GM23338 (cell line): Measurements from ENCODE around the gene ETV2. TPM values are rescaled to one million over a fixed set of nuclear protein-coding genes. Genes with fewer than 3 reads are reported as not detected.

Experiments
- ATAC-seq: fragments of 200-7000 bp; cut with Tn5 transposase; 3 replicates; pipeline ENCODE4 v1.9.1; 2020
- DNase-seq: peaks from one replicate; pipeline ENCODE4 v3.0.0-alpha.2; 2015; ENCODE audit warnings: low spot score
- H2AFZ ChIP-seq: fragments of 200-600 bp; sonication (generic); 2 replicates; pipeline ENCODE4 v1.8.0; 2016; ENCODE audit warnings: antibody characterized with exemption, mild to moderate bottlenecking, moderate library complexity
- H3F3A ChIP-seq: fragments of 200-600 bp; sonication (generic); replicated peaks from 2 replicates; pipeline ENCODE4 v1.8.0; 2017; ENCODE audit warnings: antibody characterized with exemption, mixed run types, low read depth
- H3K27ac ChIP-seq: fragments of 200-600 bp; sonication (generic); 2 replicates; pipeline ENCODE4 v1.6.1; 2016; ENCODE audit warnings: low read depth
- H3K27me3 ChIP-seq: fragments of 200-600 bp; sonication (generic); 2 replicates; pipeline ENCODE4 v1.8.0; 2016; ENCODE audit warnings: mild to moderate bottlenecking, mixed run types, moderate library complexity; ENCODE audit not compliant: insufficient read depth
- H3K36me3 ChIP-seq: fragments of 200-600 bp; sonication (generic); 2 replicates; pipeline ENCODE4 v1.8.0; 2016; ENCODE audit warnings: mild to moderate bottlenecking; ENCODE audit not compliant: insufficient read depth
- H3K4me1 ChIP-seq: fragments of 200-600 bp; sonication (generic); 2 replicates; pipeline ENCODE4 v1.8.0; 2016; ENCODE audit warnings: mild to moderate bottlenecking, moderate library complexity; ENCODE audit not compliant: insufficient read depth
- H3K4me2 ChIP-seq: fragments of 200-600 bp; sonication (generic); 2 replicates; pipeline ENCODE4 v1.7.1; 2017; ENCODE audit warnings: mixed run types
- H3K4me3 ChIP-seq: fragments of 200-600 bp; sonication (generic); 2 replicates; pipeline ENCODE4 v1.6.1; 2016; ENCODE audit warnings: mixed run types
- H3K79me2 ChIP-seq: fragments of 200-600 bp; sonication (generic); replicated peaks from 2 replicates; pipeline ENCODE4 v1.8.0; 2017; ENCODE audit warnings: mild to moderate bottlenecking; ENCODE audit not compliant: insufficient read depth
- H3K9me2 ChIP-seq: fragments of 200-600 bp; sonication (generic); 2 replicates; pipeline ENCODE4 v1.8.0; 2017; ENCODE audit not compliant: insufficient read depth
- H4K20me1 ChIP-seq: fragments of 200-600 bp; sonication (generic); replicated peaks from 2 replicates; pipeline ENCODE4 v1.8.0; 2017; ENCODE audit warnings: mild to moderate bottlenecking; ENCODE audit not compliant: insufficient read depth
- H3K27ac Mint-ChIP-seq: 2 replicates; pipeline ENCODE4 v1.8.0; 2020; ENCODE audit warnings: inconsistent platforms, mild to moderate bottlenecking, moderate library complexity, mixed read lengths
- H3K27me3 Mint-ChIP-seq: 3 replicates; pipeline ENCODE4 v1.8.0; 2022; ENCODE audit warnings: low read depth, mild to moderate bottlenecking, moderate library complexity, mixed read lengths, inconsistent platforms; ENCODE audit not compliant: insufficient read depth, poor library complexity
- H3K36me3 Mint-ChIP-seq: 3 replicates; pipeline ENCODE4 v1.8.0; 2021; ENCODE audit warnings: low read depth, mild to moderate bottlenecking, inconsistent platforms, moderate library complexity, mixed read lengths
- H3K4me1 Mint-ChIP-seq: 3 replicates; pipeline ENCODE4 v1.8.0; 2020; ENCODE audit warnings: mild to moderate bottlenecking, inconsistent platforms, mixed read lengths
- H3K4me3 Mint-ChIP-seq: 3 replicates; pipeline ENCODE4 v1.8.0; 2021; ENCODE audit warnings: moderate library complexity, mild to moderate bottlenecking, inconsistent platforms, mixed read lengths
- H3K9me3 Mint-ChIP-seq: 3 replicates; pipeline ENCODE4 v1.8.0; 2020; ENCODE audit warnings: moderate library complexity, mild to moderate bottlenecking, inconsistent platforms, mixed read lengths
- CREB1 ChIP-seq: fragments of 250-450 bp; sonication (Bioruptor Pico); IDR thresholded peaks from 2 replicates; pipeline ENCODE4 v1.5.0; 2020; ENCODE audit warnings: low read depth, mild to moderate bottlenecking, moderate library complexity
- CTCF ChIP-seq, 2 experiments: fragments of 200-600 bp in 1 of 2; sonication (generic) in 1 of 2; conservative IDR thresholded peaks; 2 replicates each; pipeline versions ENCODE4 v1.5.1 to v1.6.1; 2016 to 2017; ENCODE audit warnings: antibody characterized with exemption in 2 of 2, low read depth in 2 of 2, mild to moderate bottlenecking in 2 of 2, moderate library complexity in 1 of 2
- EZH2 ChIP-seq: fragments of 200-600 bp; sonication (generic); IDR thresholded peaks from one replicate; pipeline ENCODE4 v1.8.0; 2017; ENCODE audit warnings: antibody characterized with exemption, mild to moderate bottlenecking, low read depth; ENCODE audit not compliant: unreplicated experiment
- EZH2phosphoT487 ChIP-seq: fragments of 200-600 bp; sonication (generic); IDR thresholded peaks from one replicate; pipeline ENCODE4 v1.8.1; 2018; ENCODE audit warnings: antibody characterized with exemption; ENCODE audit not compliant: unreplicated experiment
- POLR2AphosphoS5 ChIP-seq: IDR thresholded peaks from 2 replicates; pipeline ENCODE4 v1.6.1; 2016; ENCODE audit warnings: antibody characterized with exemption, low read depth
- ZNF114 ChIP-seq: fragments of 250-450 bp; sonication (Bioruptor Pico); IDR thresholded peaks from 2 replicates; pipeline ENCODE4 v1.5.0; 2020; ENCODE audit warnings: mild to moderate bottlenecking, moderate library complexity
- polyA plus RNA-seq: library from polyadenylated mRNA; unstranded; fragments of >200 nt; fragmentation: Nextera tagmentation; extraction: Ambion mirVana; gene quantifications from 2 replicates; pipeline ENCODE4 v1.2.1, GENCODE V29; 2016
- total RNA-seq: library from RNA; depleted of rRNA; stranded (reverse); fragments of >200 nt; shearing (Covaris generic); gene quantifications from 2 replicates; pipeline ENCODE4 v1.2.3, GENCODE V29; 2014
- TF ChIP-seq, protein P1 (sequence below): fragments of 250-450 bp; sonication (Bioruptor Pico); IDR thresholded peaks from 2 replicates; pipeline ENCODE4 v1.5.0; 2020; ENCODE audit warnings: mild to moderate bottlenecking, moderate library complexity
- TF ChIP-seq, protein P2 (sequence below): IDR thresholded peaks from one replicate; pipeline ENCODE4 v1.6.1; 2018; ENCODE audit warnings: antibody characterized with exemption; ENCODE audit not compliant: unreplicated experiment
- TF ChIP-seq, protein P3 (sequence below): IDR thresholded peaks from 2 replicates; pipeline ENCODE4 v1.6.1; 2016; ENCODE audit warnings: antibody characterized with exemption

ETV2 gene
- total and polyA plus RNA-seq, 2 experiments from 2014 or later = 0.87 to 1.5 TPM

GRCh38 chr19:35644206-35644986 is 2.9 kb downstream of the ETV2 start:
- Histone ChIP-seq H3K4me3 (peak overlapping the region; percentile 78), H4K20me1 (no peaks in the 10 kb centered on the region), H3K27ac (peak overlapping the region; percentile 57; the same call in 1 of the 2 replicates), H2AFZ (peak overlapping the region; percentile 93), H3K36me3 (no peaks in the 10 kb centered on the region), H3K9me2 (no peaks in the 10 kb centered on the region), H3K27me3 (peaks cover 27% of the 10 kb centered on the region; the same call in 1 of the 2 replicates), H3K4me2 (peak overlapping the region; percentile 95), H3K79me2 (peaks cover 10% of the 10 kb centered on the region), H3F3A (0 out of 2 replicates have a peak, but pooled peaks cover 12% of the 10 kb centered on the region), H3K4me1 (peaks cover 29% of the 10 kb centered on the region)
- Mint-ChIP-seq H3K4me3 (peak overlapping the region; percentile 83), H3K27ac (peak overlapping the region; percentile 61; the same call in 1 of the 2 replicates), H3K27me3 (peaks cover 28% of the 10 kb centered on the region), H3K4me1 (peaks cover 33% of the 10 kb centered on the region), H3K36me3 (no peaks in the 10 kb centered on the region; the same call in 2 of the 3 replicates), H3K9me3 (no peaks in the 10 kb centered on the region; the same call in 2 of the 3 replicates)
- DNase-seq (peak; percentile 98), ATAC-seq (peak; percentile 76)
- TF ChIP-seq EZH2phosphoT487 = no peak
- no peak for TF ChIP-seq EZH2
- no peak for TF ChIP-seq POLR2AphosphoS5
- TF ChIP-seq, protein P1, sequence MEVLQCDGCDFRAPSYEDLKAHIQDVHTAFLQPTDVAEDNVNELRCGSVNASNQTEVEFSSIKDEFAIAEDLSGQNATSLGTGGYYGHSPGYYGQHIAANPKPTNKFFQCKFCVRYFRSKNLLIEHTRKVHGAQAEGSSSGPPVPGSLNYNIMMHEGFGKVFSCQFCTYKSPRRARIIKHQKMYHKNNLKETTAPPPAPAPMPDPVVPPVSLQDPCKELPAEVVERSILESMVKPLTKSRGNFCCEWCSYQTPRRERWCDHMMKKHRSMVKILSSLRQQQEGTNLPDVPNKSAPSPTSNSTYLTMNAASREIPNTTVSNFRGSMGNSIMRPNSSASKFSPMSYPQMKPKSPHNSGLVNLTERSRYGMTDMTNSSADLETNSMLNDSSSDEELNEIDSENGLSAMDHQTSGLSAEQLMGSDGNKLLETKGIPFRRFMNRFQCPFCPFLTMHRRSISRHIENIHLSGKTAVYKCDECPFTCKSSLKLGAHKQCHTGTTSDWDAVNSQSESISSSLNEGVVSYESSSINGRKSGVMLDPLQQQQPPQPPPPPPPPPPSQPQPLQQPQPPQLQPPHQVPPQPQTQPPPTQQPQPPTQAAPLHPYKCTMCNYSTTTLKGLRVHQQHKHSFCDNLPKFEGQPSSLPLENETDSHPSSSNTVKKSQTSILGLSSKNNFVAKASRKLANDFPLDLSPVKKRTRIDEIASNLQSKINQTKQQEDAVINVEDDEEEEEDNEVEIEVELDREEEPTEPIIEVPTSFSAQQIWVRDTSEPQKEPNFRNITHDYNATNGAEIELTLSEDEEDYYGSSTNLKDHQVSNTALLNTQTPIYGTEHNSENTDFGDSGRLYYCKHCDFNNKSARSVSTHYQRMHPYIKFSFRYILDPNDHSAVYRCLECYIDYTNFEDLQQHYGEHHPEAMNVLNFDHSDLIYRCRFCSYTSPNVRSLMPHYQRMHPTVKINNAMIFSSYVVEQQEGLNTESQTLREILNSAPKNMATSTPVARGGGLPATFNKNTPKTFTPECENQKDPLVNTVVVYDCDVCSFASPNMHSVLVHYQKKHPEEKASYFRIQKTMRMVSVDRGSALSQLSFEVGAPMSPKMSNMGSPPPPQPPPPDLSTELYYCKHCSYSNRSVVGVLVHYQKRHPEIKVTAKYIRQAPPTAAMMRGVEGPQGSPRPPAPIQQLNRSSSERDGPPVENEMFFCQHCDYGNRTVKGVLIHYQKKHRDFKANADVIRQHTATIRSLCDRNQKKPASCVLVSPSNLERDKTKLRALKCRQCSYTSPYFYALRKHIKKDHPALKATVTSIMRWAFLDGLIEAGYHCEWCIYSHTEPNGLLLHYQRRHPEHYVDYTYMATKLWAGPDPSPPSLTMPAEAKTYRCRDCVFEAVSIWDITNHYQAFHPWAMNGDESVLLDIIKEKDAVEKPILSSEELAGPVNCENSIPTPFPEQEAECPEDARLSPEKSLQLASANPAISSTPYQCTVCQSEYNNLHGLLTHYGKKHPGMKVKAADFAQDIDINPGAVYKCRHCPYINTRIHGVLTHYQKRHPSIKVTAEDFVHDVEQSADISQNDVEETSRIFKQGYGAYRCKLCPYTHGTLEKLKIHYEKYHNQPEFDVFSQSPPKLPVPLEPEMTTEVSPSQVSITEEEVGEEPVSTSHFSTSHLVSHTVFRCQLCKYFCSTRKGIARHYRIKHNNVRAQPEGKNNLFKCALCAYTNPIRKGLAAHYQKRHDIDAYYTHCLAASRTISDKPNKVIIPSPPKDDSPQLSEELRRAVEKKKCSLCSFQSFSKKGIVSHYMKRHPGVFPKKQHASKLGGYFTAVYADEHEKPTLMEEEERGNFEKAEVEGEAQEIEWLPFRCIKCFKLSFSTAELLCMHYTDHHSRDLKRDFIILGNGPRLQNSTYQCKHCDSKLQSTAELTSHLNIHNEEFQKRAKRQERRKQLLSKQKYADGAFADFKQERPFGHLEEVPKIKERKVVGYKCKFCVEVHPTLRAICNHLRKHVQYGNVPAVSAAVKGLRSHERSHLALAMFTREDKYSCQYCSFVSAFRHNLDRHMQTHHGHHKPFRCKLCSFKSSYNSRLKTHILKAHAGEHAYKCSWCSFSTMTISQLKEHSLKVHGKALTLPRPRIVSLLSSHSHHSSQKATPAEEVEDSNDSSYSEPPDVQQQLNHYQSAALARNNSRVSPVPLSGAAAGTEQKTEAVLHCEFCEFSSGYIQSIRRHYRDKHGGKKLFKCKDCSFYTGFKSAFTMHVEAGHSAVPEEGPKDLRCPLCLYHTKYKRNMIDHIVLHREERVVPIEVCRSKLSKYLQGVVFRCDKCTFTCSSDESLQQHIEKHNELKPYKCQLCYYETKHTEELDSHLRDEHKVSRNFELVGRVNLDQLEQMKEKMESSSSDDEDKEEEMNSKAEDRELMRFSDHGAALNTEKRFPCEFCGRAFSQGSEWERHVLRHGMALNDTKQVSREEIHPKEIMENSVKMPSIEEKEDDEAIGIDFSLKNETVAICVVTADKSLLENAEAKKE (CRISPR knock-in tag) = no peak
- no peak for TF ChIP-seq CREB1 (CRISPR knock-in tag)
- no peak for TF ChIP-seq CTCF (conservative IDR thresholded peaks at IDR 0.05; ENCODE audit: low read depth in 2 of 2)
- TF ChIP-seq, protein P2, sequence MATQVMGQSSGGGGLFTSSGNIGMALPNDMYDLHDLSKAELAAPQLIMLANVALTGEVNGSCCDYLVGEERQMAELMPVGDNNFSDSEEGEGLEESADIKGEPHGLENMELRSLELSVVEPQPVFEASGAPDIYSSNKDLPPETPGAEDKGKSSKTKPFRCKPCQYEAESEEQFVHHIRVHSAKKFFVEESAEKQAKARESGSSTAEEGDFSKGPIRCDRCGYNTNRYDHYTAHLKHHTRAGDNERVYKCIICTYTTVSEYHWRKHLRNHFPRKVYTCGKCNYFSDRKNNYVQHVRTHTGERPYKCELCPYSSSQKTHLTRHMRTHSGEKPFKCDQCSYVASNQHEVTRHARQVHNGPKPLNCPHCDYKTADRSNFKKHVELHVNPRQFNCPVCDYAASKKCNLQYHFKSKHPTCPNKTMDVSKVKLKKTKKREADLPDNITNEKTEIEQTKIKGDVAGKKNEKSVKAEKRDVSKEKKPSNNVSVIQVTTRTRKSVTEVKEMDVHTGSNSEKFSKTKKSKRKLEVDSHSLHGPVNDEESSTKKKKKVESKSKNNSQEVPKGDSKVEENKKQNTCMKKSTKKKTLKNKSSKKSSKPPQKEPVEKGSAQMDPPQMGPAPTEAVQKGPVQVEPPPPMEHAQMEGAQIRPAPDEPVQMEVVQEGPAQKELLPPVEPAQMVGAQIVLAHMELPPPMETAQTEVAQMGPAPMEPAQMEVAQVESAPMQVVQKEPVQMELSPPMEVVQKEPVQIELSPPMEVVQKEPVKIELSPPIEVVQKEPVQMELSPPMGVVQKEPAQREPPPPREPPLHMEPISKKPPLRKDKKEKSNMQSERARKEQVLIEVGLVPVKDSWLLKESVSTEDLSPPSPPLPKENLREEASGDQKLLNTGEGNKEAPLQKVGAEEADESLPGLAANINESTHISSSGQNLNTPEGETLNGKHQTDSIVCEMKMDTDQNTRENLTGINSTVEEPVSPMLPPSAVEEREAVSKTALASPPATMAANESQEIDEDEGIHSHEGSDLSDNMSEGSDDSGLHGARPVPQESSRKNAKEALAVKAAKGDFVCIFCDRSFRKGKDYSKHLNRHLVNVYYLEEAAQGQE = peak; percentile 43
- no peak for TF ChIP-seq ZNF114 (CRISPR knock-in tag)
- TF ChIP-seq, protein P3, sequence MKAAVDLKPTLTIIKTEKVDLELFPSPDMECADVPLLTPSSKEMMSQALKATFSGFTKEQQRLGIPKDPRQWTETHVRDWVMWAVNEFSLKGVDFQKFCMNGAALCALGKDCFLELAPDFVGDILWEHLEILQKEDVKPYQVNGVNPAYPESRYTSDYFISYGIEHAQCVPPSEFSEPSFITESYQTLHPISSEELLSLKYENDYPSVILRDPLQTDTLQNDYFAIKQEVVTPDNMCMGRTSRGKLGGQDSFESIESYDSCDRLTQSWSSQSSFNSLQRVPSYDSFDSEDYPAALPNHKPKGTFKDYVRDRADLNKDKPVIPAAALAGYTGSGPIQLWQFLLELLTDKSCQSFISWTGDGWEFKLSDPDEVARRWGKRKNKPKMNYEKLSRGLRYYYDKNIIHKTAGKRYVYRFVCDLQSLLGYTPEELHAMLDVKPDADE = no peak
